GM21576 (cell line): Measurements from ENCODE around the gene STRBP.

ENCODE experiments used
- ATAC-seq: cut with Tn5 transposase; IDR thresholded peaks from one replicate; pipeline ENCODE4 v1.9.1; 2021; ENCODE audit warnings: mild to moderate bottlenecking, moderate library complexity; ENCODE audit not compliant: unreplicated experiment

STRBP gene

DNA sequence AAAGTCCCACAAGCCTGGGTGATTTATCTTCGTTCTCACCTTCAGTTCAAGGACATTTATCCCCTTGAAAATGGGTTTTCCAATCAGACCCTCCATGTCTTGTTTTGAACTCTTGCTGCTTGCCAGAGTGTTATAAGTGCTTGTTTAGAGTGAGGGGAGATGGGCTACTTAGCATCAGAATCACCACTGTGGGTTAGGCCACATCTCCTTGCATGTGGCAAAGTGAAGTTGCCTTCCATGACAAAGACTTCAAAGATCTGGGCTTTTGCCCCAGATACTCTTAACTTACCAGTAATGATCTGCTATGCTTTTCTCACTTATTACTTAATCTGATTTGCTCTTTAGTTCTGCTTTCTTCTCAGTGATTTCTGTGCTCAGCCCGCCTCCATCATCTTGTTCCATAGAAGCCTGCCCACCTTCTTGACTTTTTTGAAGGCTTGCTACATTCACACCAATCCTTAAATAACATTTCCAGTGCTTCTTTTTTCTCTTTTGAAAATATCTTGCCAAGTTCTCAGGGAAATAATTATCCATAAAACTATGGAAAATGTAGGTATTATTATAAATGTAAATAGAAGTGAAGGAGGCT lies 195.9 kb downstream of the STRBP start:
- ATAC-seq, result no peak
